OCI-M1 (cell line): Measurements from ENCODE around the gene NKX3-2.

Source experiments
- DNase-seq: peaks from one replicate; lab custom pipeline; 2025; lab: John Stamatoyannopoulos, UW

NKX3-2 gene

GRCh38 chr4:13498469-13498868 is 45.8 kb downstream of the NKX3-2 start:
- peak; percentile 33 for DNase-seq

- DNase-seq: peak; percentile 90
Observed at GRCh38 chr4:13496605-13497004, 47.7 kb downstream of the NKX3-2 start.

- no peak for DNase-seq
Observed at GRCh38 chr4:13495753-13496152, 48.6 kb downstream of the NKX3-2 start.

GRCh38 chr4:13493793-13494192 is 50.5 kb downstream of the NKX3-2 start:
- no peak for DNase-seq

GRCh38 chr4:13492747-13493146 is 51.6 kb downstream of the NKX3-2 start:
- no peak for DNase-seq
